Measurements from ENCODE around the gene ZBTB20. TPM values are rescaled to one million over a fixed set of nuclear protein-coding genes. Genes with fewer than 3 reads are reported as not detected.

The ZBTB20 gene
- total and polyA plus RNA-seq, 5 donors from 2014 or later = 10.1 to 58.2 (median 13.2) TPM

DNA sequence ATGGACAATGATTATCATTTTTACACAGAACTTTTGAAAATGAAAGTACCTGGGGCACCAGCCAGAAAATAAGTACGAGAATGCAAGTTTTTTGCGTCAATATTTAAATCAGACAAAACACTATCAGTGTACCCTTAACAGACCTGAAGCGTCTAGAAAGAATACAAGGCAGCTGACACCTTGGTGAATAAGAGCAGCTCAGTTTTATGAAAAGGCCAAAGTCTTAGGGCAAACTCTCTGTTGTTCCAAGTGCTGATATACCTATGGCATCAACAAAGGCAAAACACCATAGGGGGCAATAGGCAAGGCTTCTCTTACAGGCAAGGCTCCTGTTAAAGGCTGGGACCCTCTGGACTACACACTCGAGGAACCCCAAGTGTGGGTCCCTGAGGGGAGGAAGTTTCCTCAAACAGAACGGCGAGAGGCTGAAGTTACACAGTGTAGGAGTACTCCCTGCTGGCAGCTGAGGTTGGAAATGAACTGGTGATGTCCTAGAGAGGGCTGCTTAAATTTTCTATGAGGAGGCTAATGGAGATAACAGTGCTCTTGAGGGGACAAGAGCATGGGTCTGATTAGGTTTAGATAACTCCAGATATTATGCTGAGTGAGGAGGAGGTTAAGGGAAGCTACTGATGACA, 562.2 kb downstream of the ZBTB20 start:
- no peak overlapping the region for H3K27ac ChIP-seq (ENCODE audit: insufficient read depth, low read length, poor library complexity, severe bottlenecking)
- no peak overlapping the region for H3K4me3 ChIP-seq (ENCODE audit: low read depth, low read length)
- no peak for ATAC-seq (ENCODE audit: low read depth in 2 of 2)
- no peaks in the 10 kb centered on the region for H3K4me1 ChIP-seq (ENCODE audit: control insufficient read depth, insufficient read depth, low read length, poor library complexity, severe bottlenecking)
- Mint-ChIP-seq H3K9me3 (no peaks in the 10 kb centered on the region), H3K27ac (no peak overlapping the region), H3K27me3 (no peaks in the 10 kb centered on the region), H3K4me1 (peaks cover 7 to 13% (median 11%) of the 10 kb centered on the region in 4 donors), H3K4me3 (no peak overlapping the region), H3K36me3 (peaks cover 16% of the 10 kb centered on the region)
- no peaks in the 10 kb centered on the region for H3K36me3 ChIP-seq (ENCODE audit: control insufficient read depth, insufficient read depth, low read length)
- H3K9me3 ChIP-seq (ENCODE audit: control insufficient read depth in 2 of 2, low read length in 2 of 2) = no peaks in the 10 kb centered on the region
- no peaks in the 10 kb centered on the region for H3K27me3 ChIP-seq (ENCODE audit: control insufficient read depth, insufficient read depth, low read length)
- DNase-seq = no peak

DNA sequence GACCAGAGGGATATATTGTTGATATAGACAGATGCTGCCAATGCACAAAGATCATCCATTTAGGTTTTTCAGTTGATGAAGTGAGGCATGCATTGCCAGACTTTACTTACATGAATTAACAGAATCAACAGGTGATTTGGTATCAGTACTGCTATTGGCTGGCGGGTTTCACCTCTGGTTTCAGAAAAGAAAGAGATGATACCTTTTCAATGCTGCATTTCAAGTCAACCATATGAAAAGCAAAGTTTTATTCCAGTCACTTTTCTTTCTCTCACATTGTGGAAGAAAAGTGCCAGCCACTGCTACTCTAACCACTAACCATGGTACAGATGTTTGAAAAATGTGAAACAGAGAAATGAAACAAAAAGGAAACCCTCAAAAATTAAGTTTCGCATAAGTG, 564.2 kb downstream of the ZBTB20 start:
- no peak for ATAC-seq (ENCODE audit: low read depth in 2 of 2)
- H3K4me3 Mint-ChIP-seq = no peak overlapping the region
- no peak overlapping the region for H3K27ac ChIP-seq (ENCODE audit: insufficient read depth, low read length, poor library complexity, severe bottlenecking)

DNA sequence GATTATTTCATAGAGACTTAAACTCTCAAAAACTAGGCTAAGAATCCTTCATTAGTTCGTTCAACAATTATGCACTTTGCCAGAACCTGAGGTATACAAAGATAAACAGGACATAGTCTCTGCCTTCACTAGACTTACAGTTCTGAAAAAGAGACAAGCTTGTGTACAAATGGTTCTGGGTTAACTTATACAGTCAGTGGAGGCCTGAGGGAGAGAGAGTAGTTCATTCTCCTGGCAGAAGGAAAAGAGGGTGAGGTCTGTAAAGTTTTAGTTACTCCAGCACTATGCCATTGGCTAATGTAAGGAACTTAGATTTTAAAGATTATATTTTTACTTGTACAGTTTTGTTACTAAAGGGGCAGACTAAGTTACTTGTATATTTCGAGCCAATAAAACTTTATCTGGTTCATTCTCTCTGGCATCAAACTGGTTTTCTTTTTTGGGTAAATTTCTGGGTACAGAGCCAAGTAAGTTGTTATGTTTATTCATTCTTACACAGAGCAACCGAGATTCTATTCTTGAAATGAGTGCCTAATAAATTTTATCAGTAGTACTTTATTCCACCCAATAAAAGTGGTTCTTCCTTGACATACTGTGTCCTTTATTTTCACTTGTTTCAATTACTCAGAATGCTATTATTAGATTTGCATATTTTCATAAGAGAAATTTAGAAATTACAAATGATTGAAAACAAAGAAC, 574.6 kb downstream of the ZBTB20 start:
- no peak overlapping the region for H3K4me3 ChIP-seq (ENCODE audit: low read depth, low read length)
- H3K27me3 ChIP-seq (ENCODE audit: control insufficient read depth, insufficient read depth, low read length) = no peaks in the 10 kb centered on the region
- no peaks in the 10 kb centered on the region for H3K36me3 ChIP-seq (ENCODE audit: control insufficient read depth, insufficient read depth, low read length)
- Mint-ChIP-seq H3K36me3 (peaks cover 2% of the 10 kb centered on the region), H3K9me3 (no peaks in the 10 kb centered on the region), H3K4me3 (no peak overlapping the region), H3K27me3 (no peaks in the 10 kb centered on the region), H3K4me1 (peaks cover 0 to 5% (median 4%) of the 10 kb centered on the region in 4 donors), H3K27ac (peak overlapping the region in 1 of 3 donors; percentile 45)
- H3K27ac ChIP-seq (ENCODE audit: insufficient read depth, low read length, poor library complexity, severe bottlenecking) = no peak overlapping the region
- ATAC-seq (ENCODE audit: low read depth in 2 of 2) (no peak), DNase-seq (no peak)
- H3K9me3 ChIP-seq (ENCODE audit: control insufficient read depth in 2 of 2, low read length in 2 of 2) = no peaks in the 10 kb centered on the region
- H3K4me1 ChIP-seq (ENCODE audit: control insufficient read depth, insufficient read depth, low read length, poor library complexity, severe bottlenecking) = no peaks in the 10 kb centered on the region

More for the DNA sequence above, 564.2 kb downstream of the ZBTB20 start:
- H3K9me3 Mint-ChIP-seq = no peaks in the 10 kb centered on the region
- no peaks in the 10 kb centered on the region for H3K27me3 ChIP-seq (ENCODE audit: control insufficient read depth, insufficient read depth, low read length)
- H3K9me3 ChIP-seq (ENCODE audit: control insufficient read depth in 2 of 2, low read length in 2 of 2) = no peaks in the 10 kb centered on the region
- H3K27me3 Mint-ChIP-seq = no peaks in the 10 kb centered on the region
- DNase-seq = no peak
- H3K4me3 ChIP-seq (ENCODE audit: low read depth, low read length) = no peak overlapping the region
- no peaks in the 10 kb centered on the region for H3K36me3 ChIP-seq (ENCODE audit: control insufficient read depth, insufficient read depth, low read length)
- peaks cover 7 to 13% (median 12%) of the 10 kb centered on the region in 4 donors for H3K4me1 Mint-ChIP-seq
- H3K4me1 ChIP-seq (ENCODE audit: control insufficient read depth, insufficient read depth, low read length, poor library complexity, severe bottlenecking) = no peaks in the 10 kb centered on the region
- H3K36me3 Mint-ChIP-seq = peaks cover 3% of the 10 kb centered on the region
- no peak overlapping the region for H3K27ac Mint-ChIP-seq

DNA sequence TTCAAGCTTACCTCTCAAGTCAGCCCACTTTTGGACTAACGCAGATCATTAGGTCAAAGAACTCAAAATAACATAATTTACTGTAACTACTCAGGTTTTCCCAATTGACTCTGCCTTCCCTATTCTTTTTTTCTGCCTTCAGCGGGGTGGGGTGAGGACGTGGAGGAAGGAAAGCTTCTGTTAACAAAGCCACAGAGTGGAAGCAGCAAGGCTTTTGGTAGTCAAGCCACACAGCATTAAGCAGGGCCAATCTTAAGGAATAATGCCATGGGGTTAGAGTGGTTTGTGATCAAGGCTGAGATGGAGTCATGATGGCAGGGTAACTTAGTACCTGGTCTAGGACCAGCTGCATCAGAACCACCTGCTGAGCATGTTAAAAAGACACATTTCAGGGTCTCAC, 575.7 kb downstream of the ZBTB20 start:
- Mint-ChIP-seq H3K4me3 (no peak overlapping the region), H3K9me3 (no peaks in the 10 kb centered on the region), H3K36me3 (peaks cover 10% of the 10 kb centered on the region), H3K4me1 (peaks cover 2 to 16% (median 5%) of the 10 kb centered on the region in 4 donors), H3K27ac (no peak overlapping the region), H3K27me3 (no peaks in the 10 kb centered on the region)
- Histone ChIP-seq H3K36me3 (ENCODE audit: control insufficient read depth, insufficient read depth, low read length) (no peaks in the 10 kb centered on the region), H3K27ac (ENCODE audit: insufficient read depth, low read length, poor library complexity, severe bottlenecking) (no peak overlapping the region), H3K27me3 (ENCODE audit: control insufficient read depth, insufficient read depth, low read length) (no peaks in the 10 kb centered on the region), H3K4me3 (ENCODE audit: low read depth, low read length) (no peak overlapping the region), H3K9me3 (ENCODE audit: control insufficient read depth in 2 of 2, low read length in 2 of 2) (no peaks in the 10 kb centered on the region), H3K4me1 (ENCODE audit: control insufficient read depth, insufficient read depth, low read length, poor library complexity, severe bottlenecking) (no peaks in the 10 kb centered on the region)
- ATAC-seq (ENCODE audit: low read depth in 2 of 2) (no peak), DNase-seq (no peak)

DNA sequence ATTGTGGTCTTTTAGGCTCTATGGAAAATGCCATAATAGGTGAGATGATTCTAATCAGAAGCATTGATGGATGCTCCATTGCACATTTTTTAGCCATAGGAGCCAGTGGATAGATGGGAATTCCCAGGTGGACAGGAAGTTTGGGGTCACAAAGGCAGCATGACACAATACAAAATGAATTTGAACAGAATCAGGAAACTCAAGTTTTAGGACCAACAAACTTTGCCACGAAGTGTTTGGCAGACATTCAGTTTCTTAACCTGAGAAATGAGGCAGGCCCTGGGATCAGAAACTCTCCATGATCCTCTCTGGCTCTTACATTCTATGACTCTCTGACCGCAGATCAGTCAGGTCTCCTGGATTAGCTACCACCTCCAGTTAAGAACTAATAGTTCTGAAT, 577.9 kb downstream of the ZBTB20 start:
- Histone ChIP-seq H3K4me1 (ENCODE audit: control insufficient read depth, insufficient read depth, low read length, poor library complexity, severe bottlenecking) (no peaks in the 10 kb centered on the region), H3K27me3 (ENCODE audit: control insufficient read depth, insufficient read depth, low read length) (no peaks in the 10 kb centered on the region), H3K9me3 (ENCODE audit: control insufficient read depth in 2 of 2, low read length in 2 of 2) (no peaks in the 10 kb centered on the region), H3K27ac (ENCODE audit: insufficient read depth, low read length, poor library complexity, severe bottlenecking) (no peak overlapping the region), H3K4me3 (ENCODE audit: low read depth, low read length) (no peak overlapping the region), H3K36me3 (ENCODE audit: control insufficient read depth, insufficient read depth, low read length) (no peaks in the 10 kb centered on the region)
- peaks cover 0 to 17% (median 6%) of the 10 kb centered on the region in 4 donors for H3K4me1 Mint-ChIP-seq
- H3K9me3 Mint-ChIP-seq = no peaks in the 10 kb centered on the region
- H3K27me3 Mint-ChIP-seq = no peaks in the 10 kb centered on the region
- no peak overlapping the region for H3K4me3 Mint-ChIP-seq
- DNase-seq = no peak
- H3K36me3 Mint-ChIP-seq = peaks cover 28% of the 10 kb centered on the region
- no peak for ATAC-seq (ENCODE audit: low read depth in 2 of 2)
- no peak overlapping the region for H3K27ac Mint-ChIP-seq

DNA sequence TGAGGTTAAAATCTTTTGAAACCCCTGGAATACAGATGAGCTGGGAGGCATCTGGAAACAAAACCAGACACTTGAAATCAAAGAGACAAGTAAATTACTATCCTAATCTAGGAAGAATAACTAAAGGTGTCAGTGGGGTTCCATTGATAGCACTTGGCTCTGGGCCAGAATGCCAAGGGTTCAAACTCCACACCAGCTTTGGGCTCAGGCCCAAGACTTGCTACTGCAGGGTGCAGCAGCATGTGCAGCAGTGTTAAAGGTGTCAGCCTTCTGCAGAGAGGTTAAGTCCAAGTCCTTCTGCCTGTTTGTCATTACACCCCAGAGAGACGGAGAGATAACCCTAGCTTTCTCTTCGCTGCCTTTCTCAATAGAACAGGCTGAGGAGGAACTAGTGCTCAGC, 579.3 kb downstream of the ZBTB20 start:
- no peak overlapping the region for H3K27ac ChIP-seq (ENCODE audit: insufficient read depth, low read length, poor library complexity, severe bottlenecking)
- H3K4me1 ChIP-seq (ENCODE audit: control insufficient read depth, insufficient read depth, low read length, poor library complexity, severe bottlenecking) = no peaks in the 10 kb centered on the region
- no peak overlapping the region for H3K4me3 ChIP-seq (ENCODE audit: low read depth, low read length)
- no peaks in the 10 kb centered on the region for H3K36me3 ChIP-seq (ENCODE audit: control insufficient read depth, insufficient read depth, low read length)
- no peak for DNase-seq
- no peak overlapping the region for H3K27ac Mint-ChIP-seq
- no peaks in the 10 kb centered on the region for H3K27me3 ChIP-seq (ENCODE audit: control insufficient read depth, insufficient read depth, low read length)
- H3K9me3 Mint-ChIP-seq = peaks cover 0 to 5% (median 0%) of the 10 kb centered on the region in 7 donors
- no peaks in the 10 kb centered on the region for H3K9me3 ChIP-seq (ENCODE audit: control insufficient read depth in 2 of 2, low read length in 2 of 2)
- no peaks in the 10 kb centered on the region for H3K27me3 Mint-ChIP-seq
- ATAC-seq (ENCODE audit: low read depth in 2 of 2) = no peak
- peaks cover 0 to 17% (median 6%) of the 10 kb centered on the region in 4 donors for H3K4me1 Mint-ChIP-seq
- H3K36me3 Mint-ChIP-seq = peaks cover 35% of the 10 kb centered on the region
- H3K4me3 Mint-ChIP-seq = no peak overlapping the region

DNA sequence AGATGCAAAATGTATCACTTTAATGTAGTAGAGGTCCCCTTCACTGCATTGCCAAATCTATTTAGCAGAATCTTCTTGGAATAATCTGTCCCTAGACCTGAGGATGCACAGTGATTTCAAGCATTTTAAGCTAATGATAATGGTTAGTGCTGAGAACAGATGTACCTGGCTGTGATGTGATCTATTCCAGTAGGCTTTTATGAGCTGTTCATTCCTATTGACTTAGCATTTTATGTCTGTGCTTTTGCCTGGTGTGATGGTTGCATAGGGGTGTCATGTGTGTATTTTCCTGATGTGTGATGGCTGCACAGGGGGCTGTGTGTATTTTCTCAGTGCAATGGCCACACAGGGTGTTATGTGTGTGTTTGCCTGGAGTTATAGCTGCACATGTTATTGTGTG, 580.3 kb downstream of the ZBTB20 start:
- Histone ChIP-seq H3K27ac (ENCODE audit: insufficient read depth, low read length, poor library complexity, severe bottlenecking) (no peak overlapping the region), H3K36me3 (ENCODE audit: control insufficient read depth, insufficient read depth, low read length) (no peaks in the 10 kb centered on the region), H3K27me3 (ENCODE audit: control insufficient read depth, insufficient read depth, low read length) (no peaks in the 10 kb centered on the region), H3K9me3 (ENCODE audit: control insufficient read depth in 2 of 2, low read length in 2 of 2) (no peaks in the 10 kb centered on the region), H3K4me1 (ENCODE audit: control insufficient read depth, insufficient read depth, low read length, poor library complexity, severe bottlenecking) (no peaks in the 10 kb centered on the region), H3K4me3 (ENCODE audit: low read depth, low read length) (no peak overlapping the region)
- DNase-seq (no peak), ATAC-seq (ENCODE audit: low read depth in 2 of 2) (no peak)
- H3K27me3 Mint-ChIP-seq = no peaks in the 10 kb centered on the region
- H3K4me3 Mint-ChIP-seq = no peak overlapping the region
- H3K36me3 Mint-ChIP-seq = peaks cover 39% of the 10 kb centered on the region
- H3K4me1 Mint-ChIP-seq = peaks cover 0 to 17% (median 6%) of the 10 kb centered on the region in 4 donors
- H3K27ac Mint-ChIP-seq = no peak overlapping the region
- H3K9me3 Mint-ChIP-seq = peaks cover 0 to 5% (median 0%) of the 10 kb centered on the region in 7 donors

All from CD4-positive, CD25-positive, alpha-beta regulatory T cell (primary cell).